ENCODE results near the gene ACP6.

ACP6 gene

DNA sequence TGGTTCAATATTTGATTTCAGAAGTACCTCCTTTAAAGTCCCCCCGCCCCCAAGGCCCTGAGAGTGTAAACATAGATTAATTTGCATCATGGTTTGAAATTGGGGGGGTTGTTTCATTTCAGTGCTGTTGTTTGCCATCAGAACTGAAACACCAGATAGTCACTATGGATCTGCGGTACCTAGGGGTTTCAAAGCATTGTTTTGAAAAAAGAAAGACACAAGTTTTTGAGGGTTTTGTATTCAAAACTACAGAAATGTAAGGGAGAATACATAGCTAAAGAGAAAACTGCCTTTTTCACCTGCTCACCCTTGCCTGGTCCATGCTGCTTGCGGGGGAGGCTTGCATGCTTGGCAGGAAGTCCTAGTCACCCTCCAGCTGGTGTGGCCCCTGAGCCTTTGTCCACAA, 59.3 kb downstream of the ACP6 start:
- TF ChIP-seq, protein P1, sequence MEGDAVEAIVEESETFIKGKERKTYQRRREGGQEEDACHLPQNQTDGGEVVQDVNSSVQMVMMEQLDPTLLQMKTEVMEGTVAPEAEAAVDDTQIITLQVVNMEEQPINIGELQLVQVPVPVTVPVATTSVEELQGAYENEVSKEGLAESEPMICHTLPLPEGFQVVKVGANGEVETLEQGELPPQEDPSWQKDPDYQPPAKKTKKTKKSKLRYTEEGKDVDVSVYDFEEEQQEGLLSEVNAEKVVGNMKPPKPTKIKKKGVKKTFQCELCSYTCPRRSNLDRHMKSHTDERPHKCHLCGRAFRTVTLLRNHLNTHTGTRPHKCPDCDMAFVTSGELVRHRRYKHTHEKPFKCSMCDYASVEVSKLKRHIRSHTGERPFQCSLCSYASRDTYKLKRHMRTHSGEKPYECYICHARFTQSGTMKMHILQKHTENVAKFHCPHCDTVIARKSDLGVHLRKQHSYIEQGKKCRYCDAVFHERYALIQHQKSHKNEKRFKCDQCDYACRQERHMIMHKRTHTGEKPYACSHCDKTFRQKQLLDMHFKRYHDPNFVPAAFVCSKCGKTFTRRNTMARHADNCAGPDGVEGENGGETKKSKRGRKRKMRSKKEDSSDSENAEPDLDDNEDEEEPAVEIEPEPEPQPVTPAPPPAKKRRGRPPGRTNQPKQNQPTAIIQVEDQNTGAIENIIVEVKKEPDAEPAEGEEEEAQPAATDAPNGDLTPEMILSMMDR (IDR thresholded peaks at IDR 0.05; ENCODE audit: extremely low read depth, missing control alignments): no peak
- peak; percentile 52 for DNase-seq (ENCODE audit: low spot score)

DNA sequence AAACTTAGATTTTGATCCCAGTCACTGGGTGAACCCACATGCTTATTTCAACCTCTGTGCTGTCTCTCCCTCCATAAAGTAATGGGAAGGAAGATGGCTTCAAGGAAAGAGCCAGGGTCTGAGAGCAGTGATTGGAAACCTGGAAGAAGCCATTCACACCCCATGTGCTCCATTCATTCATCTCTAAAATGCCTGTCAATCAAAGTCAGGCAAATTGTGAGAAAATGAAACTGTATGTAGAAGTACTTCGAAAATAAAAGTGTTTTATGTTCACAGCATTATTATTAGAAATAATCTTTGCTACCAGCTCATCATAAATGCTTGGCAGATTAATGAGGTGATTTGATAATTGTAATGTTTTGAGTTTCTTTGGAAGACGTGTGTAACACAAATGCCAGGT, 61.0 kb downstream of the ACP6 start:
- TF ChIP-seq, protein P1 (IDR thresholded peaks at IDR 0.05; ENCODE audit: extremely low read depth, missing control alignments): no peak
- no peak for DNase-seq (ENCODE audit: low spot score)

DNA sequence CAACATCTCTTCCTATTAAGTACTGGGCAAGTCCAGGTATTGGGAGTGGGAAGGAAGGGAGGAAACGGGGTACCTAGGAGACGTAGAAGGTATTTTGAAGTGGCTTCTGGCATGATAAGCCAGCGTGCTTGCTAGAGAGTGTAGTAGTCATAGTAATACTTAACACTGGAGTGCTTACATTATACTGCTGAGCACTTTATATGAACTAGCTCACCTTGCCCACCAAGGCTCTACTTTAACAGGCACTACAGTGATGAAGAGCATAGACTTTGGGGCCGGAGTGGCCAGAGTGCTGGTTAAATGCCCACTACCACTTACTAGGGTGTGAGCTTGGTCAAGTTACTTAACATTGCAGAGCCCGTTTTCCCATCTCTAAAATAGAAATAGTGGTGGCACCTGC, 61.7 kb downstream of the ACP6 start:
- DNase-seq (ENCODE audit: low spot score): no peak
- TF ChIP-seq, protein P1 (IDR thresholded peaks at IDR 0.05; ENCODE audit: extremely low read depth, missing control alignments): no peak

DNA sequence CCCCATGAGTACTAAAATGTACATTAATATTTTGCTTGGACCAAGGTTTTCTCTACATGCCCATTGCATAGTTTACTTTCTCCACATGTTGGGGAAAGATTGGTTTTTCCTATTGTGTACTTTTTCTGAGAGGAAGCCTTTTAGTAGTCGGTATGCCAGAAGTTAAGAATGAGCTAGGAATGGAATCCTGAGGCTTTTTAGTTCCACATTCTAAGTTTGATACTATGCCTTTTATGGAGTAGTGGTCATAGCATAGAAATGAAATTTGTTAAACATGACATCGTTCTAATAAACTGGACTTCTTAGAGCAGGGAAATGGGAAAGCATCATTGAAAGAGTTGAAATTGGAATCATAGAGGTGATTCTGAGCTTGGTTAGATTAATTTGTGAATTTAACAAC, 64.7 kb downstream of the ACP6 start:
- no peak for DNase-seq (ENCODE audit: low spot score)
- TF ChIP-seq, protein P1 (IDR thresholded peaks at IDR 0.05; ENCODE audit: extremely low read depth, missing control alignments): no peak

DNA sequence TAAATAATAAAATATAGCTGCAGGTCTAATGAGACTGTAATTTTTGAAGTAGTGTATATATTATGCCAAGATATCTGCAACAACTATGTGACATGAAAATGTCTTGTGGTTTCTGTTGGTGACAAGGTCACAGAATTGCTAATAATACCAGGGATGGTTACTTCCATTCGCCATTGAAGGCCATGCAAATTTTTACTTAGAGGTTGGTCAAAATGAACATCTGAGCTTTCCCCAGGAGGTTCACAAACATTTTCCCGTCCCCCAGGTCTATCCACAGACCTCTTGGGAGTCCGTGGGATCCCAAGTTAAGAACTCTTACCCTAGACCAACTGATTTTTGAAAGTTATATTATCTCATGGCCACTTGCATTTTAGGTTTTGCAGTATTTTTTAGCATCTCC, 66.3 kb downstream of the ACP6 start:
- TF ChIP-seq, protein P1 (IDR thresholded peaks at IDR 0.05; ENCODE audit: extremely low read depth, missing control alignments): no peak
- no peak for DNase-seq (ENCODE audit: low spot score)

DNA sequence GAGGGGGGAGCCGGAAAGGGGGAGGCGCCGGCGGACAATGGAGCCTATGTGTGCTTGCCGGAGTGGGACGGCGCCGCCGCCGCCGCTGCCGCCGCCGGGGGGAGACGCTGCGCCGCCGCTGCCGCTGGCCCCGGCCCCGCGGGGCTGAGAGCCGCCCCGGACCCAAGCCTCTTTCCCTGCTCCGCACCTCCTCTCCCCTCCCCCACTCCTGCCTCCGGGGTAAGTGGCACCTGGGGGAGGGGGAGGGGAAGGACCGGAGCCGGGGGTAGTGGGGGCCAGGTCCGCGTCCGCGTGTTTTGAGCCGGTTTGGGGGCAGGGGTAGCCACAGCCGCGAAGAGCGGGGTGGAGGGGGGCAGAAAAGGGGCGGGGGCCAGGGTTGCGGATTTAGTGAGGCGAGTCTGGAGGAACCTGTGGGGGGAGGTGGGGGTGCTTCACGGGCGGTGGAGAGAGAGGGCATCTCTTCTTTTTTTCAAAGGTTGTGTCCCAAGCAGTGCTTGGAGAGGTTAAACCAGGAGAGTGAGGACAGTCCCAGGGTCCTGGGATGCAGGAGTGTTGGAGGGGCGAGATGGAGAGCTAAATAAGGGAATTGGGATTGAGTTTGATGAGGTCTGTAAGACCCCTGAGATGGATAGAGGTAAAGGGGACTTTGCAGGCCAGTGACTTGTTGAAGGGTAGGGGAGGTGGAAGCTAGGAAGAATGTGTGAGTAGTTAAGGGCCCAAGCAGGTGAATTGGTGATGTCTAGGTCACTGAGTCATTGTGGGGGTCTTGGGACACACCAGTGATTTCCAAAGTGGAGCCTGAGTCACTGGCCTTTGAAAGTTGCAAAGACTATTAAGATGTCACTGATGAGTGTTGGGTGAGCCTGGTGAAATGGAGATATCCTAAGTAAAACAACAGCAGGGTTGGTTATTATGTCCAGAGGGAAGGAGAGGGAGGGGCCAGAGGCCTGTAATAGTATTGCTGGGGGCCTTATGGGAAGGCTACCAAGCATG, 69.9 kb downstream of the ACP6 start:
- DNase-seq (ENCODE audit: low spot score): no peak

More for the DNA sequence above, 69.9 kb downstream of the ACP6 start:
- TF ChIP-seq, protein P1 (IDR thresholded peaks at IDR 0.05; ENCODE audit: extremely low read depth, missing control alignments): no peak

Measured in GM20000 (cell line).